SIG-M5 (cell line): ENCODE data around the gene RNF157.

Experiments used
- DNase-seq: peaks from one replicate; lab custom pipeline; 2025; lab: John Stamatoyannopoulos, UW

RNF157 gene

GRCh38 chr17:76157759-76158158 lies 82.5 kb downstream of the RNF157 start:
- DNase-seq, result no peak

- no peak for DNase-seq
Measured at GRCh38 chr17:76156662-76156991, 83.7 kb downstream of the RNF157 start.

GRCh38 chr17:76155988-76156661 lies 84.2 kb downstream of the RNF157 start:
- no peak for DNase-seq

- no peak for DNase-seq
Measured at GRCh38 chr17:76154936-76155845, 85.1 kb downstream of the RNF157 start.

- DNase-seq, result no peak
Measured at GRCh38 chr17:76154292-76154691, 86.0 kb downstream of the RNF157 start.

GRCh38 chr17:76153640-76154039 lies 86.7 kb downstream of the RNF157 start:
- DNase-seq, result no peak

- DNase-seq, result no peak
Measured at GRCh38 chr17:76153202-76153601, 87.1 kb downstream of the RNF157 start.

GRCh38 chr17:76152591-76152990 lies 87.7 kb downstream of the RNF157 start:
- DNase-seq, result no peak

GRCh38 chr17:76151896-76152454 lies 88.3 kb downstream of the RNF157 start:
- DNase-seq, result no peak

GRCh38 chr17:76150712-76151622 lies 89.3 kb downstream of the RNF157 start:
- no peak for DNase-seq

GRCh38 chr17:76149214-76149613 lies 91.1 kb downstream of the RNF157 start:
- no peak for DNase-seq

- no peak for DNase-seq
Measured at GRCh38 chr17:76148015-76148326, 92.3 kb downstream of the RNF157 start.

GRCh38 chr17:76147211-76148014 lies 92.9 kb downstream of the RNF157 start:
- DNase-seq, result no peak

GRCh38 chr17:76146053-76146851 lies 94.0 kb downstream of the RNF157 start:
- DNase-seq, result no peak

GRCh38 chr17:76145231-76146052 lies 94.9 kb downstream of the RNF157 start:
- no peak for DNase-seq

- no peak for DNase-seq
Measured at GRCh38 chr17:76142585-76143041, 97.7 kb downstream of the RNF157 start.

GRCh38 chr17:76142039-76142584 lies 98.2 kb downstream of the RNF157 start:
- no peak for DNase-seq

- peak; percentile 19 for DNase-seq
Measured at GRCh38 chr17:76141212-76142038, 98.9 kb downstream of the RNF157 start, which contains the start of gene FOXJ1. Gene FOXJ1 (minus strand): TSS chr17:76141245. CDS start chr17:76140395, 850 bp downstream.
